Measurements from ENCODE around the gene KLHL21.

Gene KLHL21

DNA sequence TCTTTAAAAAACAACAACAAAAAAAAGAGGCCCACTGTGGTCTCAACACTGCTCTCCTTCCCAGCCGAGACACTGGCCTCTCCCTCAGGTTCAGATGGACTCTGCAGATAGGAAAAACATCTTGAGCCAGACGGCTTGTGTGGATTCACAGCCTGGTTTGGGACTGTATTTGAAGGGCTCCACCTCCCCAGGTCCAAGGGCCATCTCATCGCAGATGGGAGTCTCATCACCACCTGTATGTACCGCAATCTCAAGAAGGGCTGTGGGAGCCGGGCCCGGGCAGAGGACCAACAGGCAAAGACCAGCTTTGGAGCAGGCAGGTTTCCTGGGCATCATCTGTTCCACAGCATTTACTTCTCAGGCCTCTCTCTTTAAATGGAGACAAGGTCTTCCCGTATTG, 12.6 kb downstream of the KLHL21 start:
- H3K27me3 ChIP-seq = no peaks in the 10 kb centered on the region
- H3K9me3 ChIP-seq = no peaks in the 10 kb centered on the region
- H3K27ac ChIP-seq = peak overlapping the region; percentile 86
- H3K36me3 ChIP-seq = peaks cover 56 to 86% (median 80%) of the 10 kb centered on the region in 3 donors
- H3K4me1 ChIP-seq = peaks cover 0 to 98% (median 76%) of the 10 kb centered on the region in 4 donors
- H3K4me3 ChIP-seq = no peak overlapping the region
- no peak for DNase-seq
- intact Hi-C loops (cut with DNase I; ENCODE audit: low total_unique reads) = no loop called here
- TF ChIP-seq, protein P1, sequence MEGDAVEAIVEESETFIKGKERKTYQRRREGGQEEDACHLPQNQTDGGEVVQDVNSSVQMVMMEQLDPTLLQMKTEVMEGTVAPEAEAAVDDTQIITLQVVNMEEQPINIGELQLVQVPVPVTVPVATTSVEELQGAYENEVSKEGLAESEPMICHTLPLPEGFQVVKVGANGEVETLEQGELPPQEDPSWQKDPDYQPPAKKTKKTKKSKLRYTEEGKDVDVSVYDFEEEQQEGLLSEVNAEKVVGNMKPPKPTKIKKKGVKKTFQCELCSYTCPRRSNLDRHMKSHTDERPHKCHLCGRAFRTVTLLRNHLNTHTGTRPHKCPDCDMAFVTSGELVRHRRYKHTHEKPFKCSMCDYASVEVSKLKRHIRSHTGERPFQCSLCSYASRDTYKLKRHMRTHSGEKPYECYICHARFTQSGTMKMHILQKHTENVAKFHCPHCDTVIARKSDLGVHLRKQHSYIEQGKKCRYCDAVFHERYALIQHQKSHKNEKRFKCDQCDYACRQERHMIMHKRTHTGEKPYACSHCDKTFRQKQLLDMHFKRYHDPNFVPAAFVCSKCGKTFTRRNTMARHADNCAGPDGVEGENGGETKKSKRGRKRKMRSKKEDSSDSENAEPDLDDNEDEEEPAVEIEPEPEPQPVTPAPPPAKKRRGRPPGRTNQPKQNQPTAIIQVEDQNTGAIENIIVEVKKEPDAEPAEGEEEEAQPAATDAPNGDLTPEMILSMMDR (IDR thresholded peaks at IDR 0.05) = no peak

DNA sequence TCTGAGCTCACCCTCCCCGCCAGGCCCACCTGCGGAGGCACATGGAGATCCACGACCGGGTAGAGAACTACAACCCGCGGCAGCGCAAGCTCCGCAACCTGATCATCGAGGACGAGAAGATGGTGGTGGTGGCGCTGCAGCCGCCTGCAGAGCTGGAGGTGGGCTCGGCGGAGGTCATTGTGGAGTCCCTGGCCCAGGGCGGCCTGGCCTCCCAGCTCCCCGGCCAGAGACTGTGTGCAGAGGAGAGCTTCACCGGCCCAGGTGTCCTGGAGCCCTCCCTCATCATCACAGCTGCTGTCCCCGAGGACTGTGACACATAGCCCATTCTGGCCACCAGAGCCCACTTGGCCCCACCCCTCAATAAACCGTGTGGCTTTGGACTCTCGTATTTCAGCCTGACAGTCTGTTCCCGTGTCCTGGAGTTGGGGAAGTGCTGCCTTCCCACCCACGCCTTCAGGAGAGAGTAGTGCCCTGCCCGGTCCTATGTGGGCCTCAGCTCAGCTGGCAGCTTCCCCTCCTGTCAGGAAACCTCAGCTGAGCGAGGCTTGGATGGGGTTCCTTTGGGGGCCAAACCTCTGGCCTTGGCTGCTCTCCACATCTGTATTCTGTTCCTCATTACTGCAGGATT, 13.7 kb downstream of the KLHL21 start:
- no peaks in the 10 kb centered on the region for H3K27me3 ChIP-seq
- peaks cover 0 to 88% (median 77%) of the 10 kb centered on the region in 4 donors for H3K4me1 ChIP-seq
- H3K27ac ChIP-seq = peak overlapping the region; percentile 54 to 86
- TF ChIP-seq, protein P1 (IDR thresholded peaks at IDR 0.05) = no peak
- DNase-seq = no peak
- intact Hi-C loops (cut with DNase I; ENCODE audit: low total_unique reads) = loop anchor here (10.0 kb wide), 1 partner anchor 46 kb away; no protein-coding TSS in a partner anchor
- no peak overlapping the region for H3K4me3 ChIP-seq
- peaks cover 46 to 76% (median 69%) of the 10 kb centered on the region in 3 donors for H3K36me3 ChIP-seq
- no peaks in the 10 kb centered on the region for H3K9me3 ChIP-seq

DNA sequence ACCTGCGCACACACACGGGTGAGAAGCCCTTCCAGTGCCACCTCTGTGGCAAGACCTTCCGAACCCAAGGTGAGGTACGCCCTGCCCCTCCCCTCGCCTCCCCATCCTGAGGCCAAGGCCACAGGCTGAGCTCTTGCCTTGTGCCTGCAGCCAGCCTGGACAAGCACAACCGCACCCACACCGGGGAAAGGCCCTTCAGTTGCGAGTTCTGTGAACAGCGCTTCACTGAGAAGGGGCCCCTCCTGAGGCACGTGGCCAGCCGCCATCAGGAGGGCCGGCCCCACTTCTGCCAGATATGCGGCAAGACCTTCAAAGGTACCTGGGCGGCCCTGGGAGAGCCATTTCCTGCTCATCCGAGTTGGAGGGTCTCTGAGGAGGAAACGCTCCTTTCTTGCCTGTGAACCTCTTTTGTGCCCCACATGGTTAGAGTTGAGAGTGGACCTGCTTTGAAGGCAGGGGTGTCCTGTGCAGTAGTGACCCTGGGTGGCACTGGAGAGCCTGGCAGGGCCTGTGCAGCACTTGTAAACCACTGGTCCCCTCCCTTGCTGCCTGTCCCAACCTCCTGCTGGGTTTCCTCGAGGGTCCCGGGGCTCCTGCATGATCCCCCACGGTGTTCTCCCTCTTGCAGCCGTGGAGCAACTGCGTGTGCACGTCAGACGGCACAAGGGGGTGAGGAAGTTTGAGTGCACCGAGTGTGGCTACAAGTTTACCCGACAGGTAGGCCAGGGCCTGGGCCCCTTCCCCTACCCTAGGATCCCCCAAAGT, 14.4 kb downstream of the KLHL21 start:
- intact Hi-C loops (cut with DNase I; ENCODE audit: low total_unique reads) = loop anchor here (10.0 kb wide), 1 partner anchor 46 kb away; no protein-coding TSS in a partner anchor
- H3K27ac ChIP-seq = peak overlapping the region in 1 of 2 donors; percentile 86
- no peaks in the 10 kb centered on the region for H3K27me3 ChIP-seq
- TF ChIP-seq, protein P1 (IDR thresholded peaks at IDR 0.05) = no peak
- no peak overlapping the region for H3K4me3 ChIP-seq
- peaks cover 0 to 82% (median 71%) of the 10 kb centered on the region in 4 donors for H3K4me1 ChIP-seq
- DNase-seq = no peak
- peaks cover 39 to 69% (median 62%) of the 10 kb centered on the region in 3 donors for H3K36me3 ChIP-seq
- no peaks in the 10 kb centered on the region for H3K9me3 ChIP-seq

DNA sequence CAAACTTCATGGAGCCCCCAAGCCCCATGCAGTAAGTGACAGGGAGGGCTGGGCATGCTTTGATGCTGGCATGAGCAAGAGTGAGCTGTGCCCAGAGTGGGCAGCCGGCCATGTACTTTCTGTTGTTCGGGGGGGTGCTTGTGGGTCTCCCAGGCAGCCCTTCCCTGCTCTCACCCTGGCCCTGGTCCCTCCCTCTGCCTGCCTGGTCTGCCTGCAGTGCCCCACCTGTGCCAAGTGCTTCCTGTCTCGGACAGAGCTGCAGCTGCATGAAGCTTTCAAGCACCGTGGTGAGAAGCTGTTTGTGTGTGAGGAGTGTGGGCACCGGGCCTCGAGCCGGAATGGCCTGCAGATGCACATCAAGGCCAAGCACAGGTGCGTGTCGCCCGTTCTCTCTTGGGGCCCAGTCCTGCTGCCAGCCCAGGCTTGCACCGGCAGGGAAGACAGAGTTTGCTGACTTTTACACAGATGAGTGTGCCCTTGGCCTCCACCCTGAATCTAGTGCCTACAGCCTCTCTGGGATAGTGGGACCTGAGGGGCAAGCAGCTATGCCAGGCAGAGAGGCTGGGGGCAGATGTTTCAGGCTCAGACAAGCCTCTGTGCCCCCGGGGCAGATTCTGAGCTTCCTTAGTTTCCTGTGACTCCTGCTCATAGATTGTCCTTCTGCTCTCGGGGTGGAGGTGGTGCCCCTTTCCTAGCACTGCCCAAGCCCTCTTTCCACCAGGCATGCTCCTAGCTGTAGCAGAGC, 15.2 kb downstream of the KLHL21 start:
- Histone ChIP-seq H3K4me3 (no peak overlapping the region), H3K27me3 (no peaks in the 10 kb centered on the region), H3K4me1 (peaks cover 0 to 78% (median 67%) of the 10 kb centered on the region in 4 donors), H3K36me3 (peaks cover 30 to 66% (median 54%) of the 10 kb centered on the region in 3 donors), H3K9me3 (no peaks in the 10 kb centered on the region), H3K27ac (peak overlapping the region; percentile 61 to 86)
- intact Hi-C loops (cut with DNase I; ENCODE audit: low total_unique reads) = loop anchor here (10.0 kb wide), 1 partner anchor 47 kb away; no protein-coding TSS in a partner anchor
- DNase-seq = peak; percentile 44 to 93
- TF ChIP-seq, protein P1 (IDR thresholded peaks at IDR 0.05) = no peak

DNA sequence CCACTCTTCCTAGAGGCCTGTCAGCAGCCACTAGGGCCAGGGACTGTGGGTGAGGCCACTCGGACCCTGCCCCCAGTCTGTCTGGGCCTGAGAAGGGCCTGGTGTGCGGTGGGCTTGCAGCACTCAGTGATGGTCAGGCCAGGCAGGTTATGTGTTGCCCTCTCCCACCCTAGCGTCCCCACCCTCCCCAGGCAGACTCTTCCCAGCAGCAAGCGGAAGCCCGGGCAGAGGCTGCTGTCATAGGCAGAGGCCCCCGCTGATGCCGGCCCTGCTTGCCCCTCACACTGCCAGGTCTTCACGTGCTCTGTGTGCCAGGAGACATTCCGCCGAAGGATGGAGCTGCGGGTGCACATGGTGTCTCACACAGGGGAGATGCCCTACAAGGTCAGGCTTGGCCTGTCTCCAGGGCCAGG, 16.3 kb downstream of the KLHL21 start:
- TF ChIP-seq, protein P1 (IDR thresholded peaks at IDR 0.05) = no peak
- H3K27ac ChIP-seq = peak overlapping the region; percentile 50 to 86

More for the DNA sequence above, 16.3 kb downstream of the KLHL21 start:
- Histone ChIP-seq H3K4me1 (peaks cover 0 to 78% (median 65%) of the 10 kb centered on the region in 4 donors), H3K36me3 (peaks cover 28 to 56% (median 43%) of the 10 kb centered on the region in 3 donors), H3K27me3 (no peaks in the 10 kb centered on the region), H3K9me3 (no peaks in the 10 kb centered on the region), H3K4me3 (no peak overlapping the region)
- intact Hi-C loops (cut with DNase I; ENCODE audit: low total_unique reads) = loop anchor here (10.0 kb wide), 1 partner anchor 48 kb away; no protein-coding TSS in a partner anchor
- no peak for DNase-seq
